Gastroesophageal sphincter (tissue), 4 donors: ENCODE measurements around the gene MYT1. TPM values are rescaled to one million over a fixed set of nuclear protein-coding genes. Genes with fewer than 3 reads are reported as not detected.

Experiments used
- ATAC-seq: fragments of 150-250 bp; one replicate; pipeline ENCODE4 v1.9.1; 2016; ENCODE audit warnings: mild to moderate bottlenecking, moderate library complexity
- H3K27ac ChIP-seq, 4 donors: fragments of 200-600 bp; sonication (generic) in 3 of 4; 1 replicate in 3 of 4; 2 replicates in 1 of 4; pipeline ENCODE4 v1.5.1; 2016 to 2019
- H3K27me3 ChIP-seq: fragments of 200-600 bp; sonication (generic); one replicate; pipeline ENCODE4 v1.5.1; 2019
- H3K36me3 ChIP-seq, 2 donors: fragments of 200-600 bp; sonication (generic); one replicate each; pipeline ENCODE4 v1.5.1; 2019; ENCODE audit warnings: control low read depth in 1 of 2
- H3K4me1 ChIP-seq, 3 donors: fragments of 200-600 bp; sonication (generic); 1 replicate in 2 of 3; 2 replicates in 1 of 3; pipeline ENCODE4 v1.5.1; 2016 to 2019; ENCODE audit warnings: control low read depth in 2 of 3
- H3K4me3 ChIP-seq, 2 donors: fragments of 200-600 bp; sonication (generic); one replicate each; pipeline ENCODE4 v1.5.1; 2019; ENCODE audit warnings: mild to moderate bottlenecking in 1 of 2, moderate library complexity in 1 of 2
- H3K9me3 ChIP-seq, 3 donors: fragments of 200-600 bp; sonication (generic); one replicate each; pipeline ENCODE4 v1.5.1; 2017 to 2019; ENCODE audit warnings: control low read depth in 2 of 3
- EP300 ChIP-seq: sonication (generic); formaldehyde crosslinking; IDR thresholded peaks from one replicate; pipeline ENCODE4 v1.6.1; 2017; ENCODE audit warnings: antibody characterized with exemption, mild to moderate bottlenecking
- POLR2A ChIP-seq, 2 donors: fragments of 450-650 bp; IDR thresholded peaks; one replicate each; pipeline ENCODE4 v1.6.1; 2017; ENCODE audit warnings: antibody characterized with exemption in 2 of 2, mild to moderate bottlenecking in 2 of 2, moderate library complexity in 1 of 2
- POLR2AphosphoS5 ChIP-seq: sonication (generic); formaldehyde crosslinking; IDR thresholded peaks from one replicate; pipeline ENCODE4 v1.6.1; 2017; ENCODE audit warnings: antibody characterized with exemption
- WGBS, 2 donors: methylation state at CpG; one replicate each; pipeline ENCODE4 v1.1.5; 2018; ENCODE audit warnings: low coverage in 1 of 2; 5-methylcytosine and 5-hydroxymethylcytosine counted together
- total RNA-seq, 4 donors: library from RNA; depleted of rRNA; stranded (reverse); fragments of >200 nt; gene quantifications; one replicate each; pipeline ENCODE4 v1.1.0, GENCODE V29; 2016
- TF ChIP-seq, protein P1 (sequence below), 4 experiments: fragments of 200-600 bp in 2 of 4; fragments of 450-650 bp in 2 of 4; sonication (generic) in 1 of 4; IDR thresholded peaks; one replicate each; pipeline ENCODE4 v1.5.1; 2017 to 2019; ENCODE audit warnings: antibody characterized with exemption in 4 of 4, mild to moderate bottlenecking in 2 of 4, moderate library complexity in 2 of 4

Gene MYT1
- total RNA-seq, 4 donors from 2014 or later: 0.04 to 0.27 TPM; not detected in 2

DNA sequence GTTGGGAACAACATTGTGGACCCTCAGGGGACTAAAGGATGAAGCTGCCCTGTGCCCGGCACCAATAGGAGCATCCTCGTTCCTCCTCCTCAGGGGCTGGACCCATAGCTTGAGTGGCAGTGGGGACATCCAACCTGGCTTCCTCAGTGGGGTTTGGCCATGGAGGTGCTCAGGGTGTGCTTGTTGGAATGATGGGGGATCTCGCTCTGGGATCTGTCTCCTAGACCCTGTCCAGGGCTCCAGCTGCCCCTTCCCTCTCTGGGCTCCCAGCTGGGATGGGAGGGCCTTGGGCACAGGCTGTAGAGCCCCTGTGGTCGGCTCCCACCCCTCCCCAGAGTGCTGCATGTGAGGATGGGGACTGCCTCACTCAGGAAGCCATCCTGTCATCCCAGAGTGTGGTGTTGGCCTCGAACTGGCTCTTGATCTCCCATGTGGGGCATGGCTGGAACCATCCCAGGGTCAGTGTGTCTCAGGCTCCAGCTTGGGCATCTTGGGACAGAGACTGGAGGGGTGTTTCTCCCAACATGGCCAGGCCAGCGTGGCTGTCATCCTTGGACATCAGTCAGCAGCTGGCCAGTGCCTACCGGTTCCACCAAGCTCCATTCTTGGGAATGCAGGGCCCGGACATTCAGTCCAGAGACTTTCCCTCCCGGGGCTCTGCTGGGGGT is 9.5 kb upstream of the MYT1 start:
- Histone ChIP-seq H3K36me3 (no peaks in the 10 kb centered on the region), H3K4me1 (no peaks in the 10 kb centered on the region), H3K27ac (no peak overlapping the region), H3K4me3 (no peak overlapping the region), H3K9me3 (no peaks in the 10 kb centered on the region), H3K27me3 (peaks cover 74% of the 10 kb centered on the region)
- no peak for TF ChIP-seq POLR2A (IDR thresholded peaks at IDR 0.05)
- no peak for TF ChIP-seq POLR2AphosphoS5
- TF ChIP-seq EP300: no peak
- TF ChIP-seq, protein P1, sequence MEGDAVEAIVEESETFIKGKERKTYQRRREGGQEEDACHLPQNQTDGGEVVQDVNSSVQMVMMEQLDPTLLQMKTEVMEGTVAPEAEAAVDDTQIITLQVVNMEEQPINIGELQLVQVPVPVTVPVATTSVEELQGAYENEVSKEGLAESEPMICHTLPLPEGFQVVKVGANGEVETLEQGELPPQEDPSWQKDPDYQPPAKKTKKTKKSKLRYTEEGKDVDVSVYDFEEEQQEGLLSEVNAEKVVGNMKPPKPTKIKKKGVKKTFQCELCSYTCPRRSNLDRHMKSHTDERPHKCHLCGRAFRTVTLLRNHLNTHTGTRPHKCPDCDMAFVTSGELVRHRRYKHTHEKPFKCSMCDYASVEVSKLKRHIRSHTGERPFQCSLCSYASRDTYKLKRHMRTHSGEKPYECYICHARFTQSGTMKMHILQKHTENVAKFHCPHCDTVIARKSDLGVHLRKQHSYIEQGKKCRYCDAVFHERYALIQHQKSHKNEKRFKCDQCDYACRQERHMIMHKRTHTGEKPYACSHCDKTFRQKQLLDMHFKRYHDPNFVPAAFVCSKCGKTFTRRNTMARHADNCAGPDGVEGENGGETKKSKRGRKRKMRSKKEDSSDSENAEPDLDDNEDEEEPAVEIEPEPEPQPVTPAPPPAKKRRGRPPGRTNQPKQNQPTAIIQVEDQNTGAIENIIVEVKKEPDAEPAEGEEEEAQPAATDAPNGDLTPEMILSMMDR (IDR thresholded peaks at IDR 0.05): no peak
- no peak for ATAC-seq
- no CpG with 5 or more reads among the region's 9 CpGs for WGBS, 2 donors

DNA sequence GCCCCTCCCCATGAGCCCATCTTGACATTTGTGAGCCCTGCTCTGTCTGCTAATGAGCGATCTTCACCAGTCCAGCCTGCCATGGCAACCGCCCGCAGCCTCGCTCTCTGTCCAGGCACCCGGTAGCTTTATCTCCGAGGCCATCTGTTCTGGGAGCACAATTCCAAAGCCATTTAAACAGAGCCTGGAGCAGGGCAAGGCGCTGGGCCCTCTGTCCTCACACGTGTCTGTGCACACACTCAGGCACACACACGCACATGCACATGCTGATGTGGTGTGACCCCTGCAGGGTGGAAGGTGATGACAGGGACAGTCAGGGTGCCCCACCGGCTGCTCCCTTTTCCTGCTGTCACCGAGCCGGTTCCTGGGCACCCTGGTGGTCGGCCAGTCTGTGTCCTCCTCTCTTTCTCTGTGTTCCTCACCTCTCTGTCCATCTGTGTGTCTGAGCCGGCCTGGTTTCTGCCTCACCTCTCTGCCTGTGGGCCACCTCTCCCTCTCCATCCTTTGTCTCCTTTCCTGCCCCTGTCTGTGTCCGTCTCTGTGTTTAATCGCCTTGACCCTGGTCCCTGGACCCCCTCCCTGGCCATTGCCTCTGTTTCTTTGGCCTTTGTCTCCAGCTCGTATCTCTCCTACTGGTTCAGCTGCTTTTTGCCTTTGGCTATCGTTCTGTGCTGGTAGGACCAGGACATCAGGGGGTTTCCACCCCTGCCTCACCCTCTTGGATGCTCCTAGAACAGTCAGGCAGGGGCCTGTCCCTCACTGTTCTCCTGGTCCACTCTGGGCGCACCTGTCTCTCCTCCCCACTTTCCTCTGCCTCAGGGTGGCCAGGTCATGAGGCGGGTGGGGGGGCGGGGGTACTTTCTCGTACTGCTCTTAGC is 8.8 kb upstream of the MYT1 start:
- Histone ChIP-seq H3K9me3 (no peaks in the 10 kb centered on the region), H3K27ac (no peak overlapping the region), H3K27me3 (peaks cover 82% of the 10 kb centered on the region), H3K4me1 (no peaks in the 10 kb centered on the region), H3K4me3 (no peak overlapping the region), H3K36me3 (no peaks in the 10 kb centered on the region)
- 69 to 70% methylated on average over 6 to 19 of the region's 22 CpGs for WGBS, 2 donors
- no peak for TF ChIP-seq POLR2A (IDR thresholded peaks at IDR 0.05)
- no peak for TF ChIP-seq POLR2AphosphoS5
- TF ChIP-seq, protein P1 (IDR thresholded peaks at IDR 0.05): no peak
- TF ChIP-seq EP300: no peak
- no peak for ATAC-seq

DNA sequence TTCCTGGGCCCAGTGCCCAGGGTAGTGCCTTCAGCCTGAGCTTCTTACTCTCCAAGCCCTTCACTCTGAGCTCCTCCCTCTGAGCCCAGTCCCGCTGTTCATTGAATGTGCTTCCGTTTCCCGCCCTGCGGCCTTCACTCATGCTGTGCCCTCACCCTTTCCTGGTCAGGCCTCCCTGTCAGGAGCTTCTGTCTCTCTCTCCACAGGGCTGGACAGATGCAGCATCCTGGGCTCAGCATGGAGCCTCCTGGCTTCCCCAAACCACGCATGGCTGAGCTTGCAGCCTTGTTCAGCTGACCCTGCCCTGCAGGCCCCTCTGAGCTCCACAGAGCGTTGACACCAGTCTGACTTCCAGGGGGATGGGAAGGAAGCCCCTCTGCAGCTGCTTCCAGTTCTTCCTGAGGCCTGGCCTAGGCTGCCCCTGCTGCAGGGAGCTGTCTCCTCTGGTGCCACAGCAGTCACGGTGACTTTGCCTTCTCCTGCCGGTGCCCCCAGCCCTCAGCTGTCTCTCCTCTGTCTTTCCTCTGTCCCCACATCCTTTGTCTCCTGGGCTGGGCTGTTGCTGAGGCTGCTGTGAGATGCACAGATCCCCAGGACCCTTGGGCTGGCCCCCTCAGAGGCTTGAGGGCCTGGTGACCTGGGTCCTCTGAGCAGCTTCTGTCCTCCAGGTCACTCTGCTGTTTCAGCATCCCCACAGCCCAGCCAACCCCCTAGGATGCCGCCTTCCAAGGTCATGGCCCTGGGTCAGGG is 7.9 kb upstream of the MYT1 start:
- H3K9me3 ChIP-seq: no peaks in the 10 kb centered on the region
- no peaks in the 10 kb centered on the region for H3K4me1 ChIP-seq
- no peak for TF ChIP-seq EP300
- no peak for TF ChIP-seq POLR2A (IDR thresholded peaks at IDR 0.05)
- TF ChIP-seq, protein P1 (IDR thresholded peaks at IDR 0.05): no peak
- no peak for TF ChIP-seq POLR2AphosphoS5
- WGBS, 2 donors: 69% methylated on average over 4 of the region's 9 CpGs; no CpG with 5 or more reads in 1 of the 2 donors
- no peaks in the 10 kb centered on the region for H3K36me3 ChIP-seq
- H3K27me3 ChIP-seq: peaks cover 90% of the 10 kb centered on the region
- H3K4me3 ChIP-seq: no peak overlapping the region
- ATAC-seq: no peak
- H3K27ac ChIP-seq: no peak overlapping the region

DNA sequence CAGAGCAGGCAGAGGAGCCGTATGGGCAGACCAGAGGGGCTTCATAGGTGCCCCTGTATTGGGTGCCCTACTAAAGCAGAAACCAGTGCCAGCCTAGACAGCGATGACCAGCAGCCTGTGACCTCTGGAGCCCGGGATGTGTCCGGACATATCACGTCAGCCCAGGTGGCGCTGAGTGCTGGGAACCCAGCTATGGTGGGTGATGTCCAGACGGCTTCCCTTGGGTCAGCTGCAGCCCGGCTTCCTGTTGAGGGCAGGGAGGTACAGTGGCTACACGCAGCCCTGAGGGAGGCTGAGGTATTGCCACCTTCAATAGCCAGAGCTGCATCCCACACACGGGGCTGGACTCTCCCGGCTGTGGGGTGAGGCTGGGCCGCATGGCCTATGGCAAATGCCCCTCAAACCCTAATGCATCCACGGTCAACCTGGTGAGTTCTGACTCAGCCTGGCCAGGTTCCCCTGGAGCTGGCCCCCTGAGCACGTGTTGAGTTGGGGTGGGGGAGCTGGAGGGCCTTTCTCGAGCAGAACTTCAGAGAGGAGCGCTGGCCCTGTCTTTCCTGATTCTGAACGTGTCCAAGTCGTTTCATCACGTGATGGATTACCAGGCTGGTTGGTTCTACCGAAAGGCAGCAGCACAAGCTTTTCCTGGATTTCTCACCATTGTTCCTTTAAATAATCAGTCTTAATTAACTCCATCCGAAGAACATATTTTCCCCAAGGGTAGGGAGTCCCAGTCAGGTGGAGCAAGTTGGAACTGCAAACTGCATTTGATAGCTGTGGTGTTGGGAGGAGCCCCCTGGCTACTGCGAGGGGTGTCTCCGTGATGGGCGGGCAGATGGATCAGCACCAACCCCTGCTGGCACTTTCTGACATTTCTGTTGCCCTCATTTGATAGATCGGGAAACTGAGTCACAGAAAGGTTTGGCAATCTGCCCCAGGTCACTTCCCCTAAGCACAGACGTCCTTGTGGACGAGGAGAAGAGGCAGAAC is 7.1 kb upstream of the MYT1 start:
- WGBS, 2 donors: 47 to 61% methylated on average over 6 to 9 of the region's 27 CpGs
- Histone ChIP-seq H3K9me3 (no peaks in the 10 kb centered on the region), H3K4me1 (no peaks in the 10 kb centered on the region), H3K27me3 (peaks cover 95% of the 10 kb centered on the region), H3K36me3 (no peaks in the 10 kb centered on the region), H3K27ac (no peak overlapping the region), H3K4me3 (no peak overlapping the region)
- TF ChIP-seq EP300: no peak
- ATAC-seq: no peak
